ENCODE data around the gene COL26A1. TPM values are rescaled to one million over a fixed set of nuclear protein-coding genes. Genes with fewer than 3 reads are reported as not detected.

COL26A1 gene
- total RNA-seq, 2 experiments from 2014 or later, result not detected

DNA sequence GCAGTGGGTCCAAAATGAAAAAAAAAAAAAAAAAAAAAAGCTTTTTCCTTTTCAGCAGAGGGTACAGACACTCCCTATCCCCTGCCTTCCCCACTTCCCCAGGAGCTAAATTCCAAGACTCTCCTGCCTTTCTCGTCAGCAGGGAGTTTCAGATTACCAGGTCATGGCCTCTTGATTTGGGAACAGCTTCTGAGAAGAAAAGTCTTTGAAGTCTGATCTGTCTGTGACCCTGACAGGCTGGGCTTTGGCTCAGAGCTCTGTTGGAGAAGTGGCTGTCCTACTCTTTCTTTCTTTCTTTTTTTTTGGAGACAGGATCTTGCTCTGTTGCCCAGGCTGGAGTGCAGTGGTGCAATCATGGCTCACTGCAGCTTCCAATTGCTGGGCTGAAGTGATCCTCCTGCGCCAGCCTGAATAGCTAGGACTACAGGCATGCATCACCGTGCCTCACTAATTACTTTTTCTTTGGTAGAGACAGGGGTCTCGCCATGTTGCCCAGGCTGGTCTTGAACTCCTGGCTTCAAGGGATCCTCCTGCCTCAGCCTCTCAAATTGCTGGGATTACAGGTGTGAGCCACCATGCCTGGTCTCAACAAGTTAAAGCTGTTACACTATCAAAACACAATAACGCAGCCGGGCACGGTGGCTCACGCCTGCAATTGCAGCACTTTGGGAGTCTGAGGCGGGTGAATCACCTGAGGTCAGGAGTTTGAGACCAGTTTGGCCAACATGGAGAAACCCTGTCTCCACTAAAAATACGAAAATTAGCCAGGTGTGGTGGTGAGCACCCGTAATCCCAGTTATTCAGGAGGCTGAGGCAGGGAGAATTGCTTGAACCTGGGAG is 59.9 kb downstream of the COL26A1 start:
- Mint-ChIP-seq H3K4me3 (no peak overlapping the region), H3K27me3 (peaks cover 3% of the 10 kb centered on the region), H3K4me1 (ENCODE audit: low read depth) (no peaks in the 10 kb centered on the region), H3K36me3 (ENCODE audit: low read depth) (no peaks in the 10 kb centered on the region), H3K9me3 (no peaks in the 10 kb centered on the region), H3K27ac (no peak overlapping the region)
- ATAC-seq (no peak), DNase-seq (no peak)
- CTCF ChIA-PET, result interaction anchor here (1.1 to 1.6 kb wide), 2 partner anchors 9 to 11 kb away, joined by 3 to 8 read pairs; no protein-coding TSS in a partner anchor
- TF ChIP-seq, protein P1, sequence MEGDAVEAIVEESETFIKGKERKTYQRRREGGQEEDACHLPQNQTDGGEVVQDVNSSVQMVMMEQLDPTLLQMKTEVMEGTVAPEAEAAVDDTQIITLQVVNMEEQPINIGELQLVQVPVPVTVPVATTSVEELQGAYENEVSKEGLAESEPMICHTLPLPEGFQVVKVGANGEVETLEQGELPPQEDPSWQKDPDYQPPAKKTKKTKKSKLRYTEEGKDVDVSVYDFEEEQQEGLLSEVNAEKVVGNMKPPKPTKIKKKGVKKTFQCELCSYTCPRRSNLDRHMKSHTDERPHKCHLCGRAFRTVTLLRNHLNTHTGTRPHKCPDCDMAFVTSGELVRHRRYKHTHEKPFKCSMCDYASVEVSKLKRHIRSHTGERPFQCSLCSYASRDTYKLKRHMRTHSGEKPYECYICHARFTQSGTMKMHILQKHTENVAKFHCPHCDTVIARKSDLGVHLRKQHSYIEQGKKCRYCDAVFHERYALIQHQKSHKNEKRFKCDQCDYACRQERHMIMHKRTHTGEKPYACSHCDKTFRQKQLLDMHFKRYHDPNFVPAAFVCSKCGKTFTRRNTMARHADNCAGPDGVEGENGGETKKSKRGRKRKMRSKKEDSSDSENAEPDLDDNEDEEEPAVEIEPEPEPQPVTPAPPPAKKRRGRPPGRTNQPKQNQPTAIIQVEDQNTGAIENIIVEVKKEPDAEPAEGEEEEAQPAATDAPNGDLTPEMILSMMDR (IDR thresholded peaks at IDR 0.05), result no peak
- intact Hi-C loops (cut with micrococcal nuclease), result no loop called here
- POLR2A ChIA-PET, result no interaction called here

DNA sequence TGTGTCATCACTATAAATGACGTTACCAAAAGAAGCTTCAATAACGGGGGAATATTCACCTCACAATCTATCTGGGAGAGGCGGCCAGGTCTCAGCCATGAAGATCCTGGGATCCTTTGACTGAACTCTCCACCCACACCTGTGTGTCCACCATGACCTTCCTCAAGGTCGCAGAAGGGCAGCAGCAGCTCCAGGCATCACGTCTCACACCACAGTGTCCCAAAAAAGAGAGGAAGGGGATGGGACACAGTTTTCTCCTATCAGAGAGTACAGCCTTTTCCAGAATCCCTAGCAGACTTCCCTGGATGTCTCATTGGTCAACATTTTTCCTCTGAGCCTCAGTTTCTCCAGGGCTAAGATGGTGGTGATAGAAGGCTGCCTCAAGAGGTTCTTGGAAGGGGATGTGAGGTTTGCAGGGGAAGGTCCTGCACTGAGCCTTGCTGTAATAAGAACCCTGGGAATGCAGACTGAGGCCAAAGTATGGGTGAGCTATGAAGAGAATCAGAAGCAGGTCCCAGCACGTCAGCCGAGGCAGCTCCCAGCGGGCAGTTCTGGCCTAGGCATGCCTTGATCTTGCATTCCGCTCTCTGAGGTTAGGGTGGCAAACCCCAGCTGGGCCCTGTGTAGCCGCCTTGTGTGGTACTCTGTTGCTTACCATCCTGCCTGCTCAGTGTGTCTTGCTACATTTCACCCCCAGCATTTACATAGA is 63.8 kb downstream of the COL26A1 start:
- CTCF ChIA-PET, result interaction anchor here (2.0 kb wide), 1 partner anchor 15 kb away, joined by 7 read pairs; no protein-coding TSS in a partner anchor
- TF ChIP-seq, protein P1 (IDR thresholded peaks at IDR 0.05), result no peak
- ATAC-seq (no peak), DNase-seq (no peak)
- H3K27me3 Mint-ChIP-seq, result peaks cover 2% of the 10 kb centered on the region
- H3K27ac Mint-ChIP-seq, result no peak overlapping the region
- POLR2A ChIA-PET, result interaction anchor here (0.6 kb wide), 1 partner anchor 44 kb away, joined by 3 read pairs; no protein-coding TSS in a partner anchor
- intact Hi-C loops (cut with micrococcal nuclease), result no loop called here
- no peaks in the 10 kb centered on the region for H3K9me3 Mint-ChIP-seq
- no peaks in the 10 kb centered on the region for H3K36me3 Mint-ChIP-seq (ENCODE audit: low read depth)
- H3K4me1 Mint-ChIP-seq (ENCODE audit: low read depth), result peaks cover 7% of the 10 kb centered on the region
- no peak overlapping the region for H3K4me3 Mint-ChIP-seq

DNA sequence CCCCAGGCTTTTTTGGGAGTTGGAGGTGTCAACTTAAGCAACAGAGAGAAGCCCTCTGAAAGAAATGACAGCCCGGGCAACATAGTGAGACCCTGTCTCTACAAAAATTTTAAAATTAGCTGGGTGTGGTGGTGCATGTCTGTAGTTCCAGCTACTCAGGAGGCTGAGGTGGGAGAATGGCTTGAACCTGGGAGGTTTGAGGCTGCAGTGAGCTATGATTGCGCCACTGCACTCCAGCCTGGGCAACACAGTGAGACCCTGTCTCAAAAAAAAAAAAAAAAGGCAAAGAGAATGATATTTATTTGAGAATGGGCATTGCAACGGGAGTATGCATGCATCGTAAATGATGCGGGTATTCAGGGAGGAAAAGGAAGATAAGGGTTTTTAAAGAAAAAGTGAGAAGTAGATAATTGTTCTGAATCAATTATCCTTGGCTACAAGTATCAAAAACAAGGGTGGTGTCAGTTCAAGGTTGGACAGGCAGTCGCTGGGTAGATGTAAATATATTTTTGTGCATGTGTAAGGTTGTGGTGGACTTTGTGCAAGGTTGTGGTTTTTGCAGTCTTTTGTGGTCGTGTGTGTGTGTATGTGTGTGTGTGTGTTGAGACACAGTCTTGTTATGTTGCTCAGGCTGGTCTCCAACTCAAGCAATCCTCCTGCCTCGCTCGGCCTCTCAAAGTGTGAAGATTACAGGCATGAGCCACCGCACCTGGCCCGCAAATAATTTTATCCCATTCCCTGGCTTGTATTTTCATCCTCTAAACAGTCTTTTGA is 65.6 kb downstream of the COL26A1 start:
- Mint-ChIP-seq H3K36me3 (ENCODE audit: low read depth) (no peaks in the 10 kb centered on the region), H3K27ac (no peak overlapping the region), H3K27me3 (peaks cover 3% of the 10 kb centered on the region), H3K9me3 (no peaks in the 10 kb centered on the region), H3K4me3 (no peak overlapping the region), H3K4me1 (ENCODE audit: low read depth) (peaks cover 7% of the 10 kb centered on the region)
- DNase-seq (no peak), ATAC-seq (no peak)
- ChIA-PET CTCF (interaction anchor here (2.0 to 2.4 kb wide), 2 partner anchors 12 to 17 kb away, joined by 7 to 9 read pairs; no protein-coding TSS in a partner anchor), POLR2A (no interaction called here)
- intact Hi-C loops (cut with micrococcal nuclease), result no loop called here
- TF ChIP-seq, protein P1 (IDR thresholded peaks at IDR 0.05), result no peak

DNA sequence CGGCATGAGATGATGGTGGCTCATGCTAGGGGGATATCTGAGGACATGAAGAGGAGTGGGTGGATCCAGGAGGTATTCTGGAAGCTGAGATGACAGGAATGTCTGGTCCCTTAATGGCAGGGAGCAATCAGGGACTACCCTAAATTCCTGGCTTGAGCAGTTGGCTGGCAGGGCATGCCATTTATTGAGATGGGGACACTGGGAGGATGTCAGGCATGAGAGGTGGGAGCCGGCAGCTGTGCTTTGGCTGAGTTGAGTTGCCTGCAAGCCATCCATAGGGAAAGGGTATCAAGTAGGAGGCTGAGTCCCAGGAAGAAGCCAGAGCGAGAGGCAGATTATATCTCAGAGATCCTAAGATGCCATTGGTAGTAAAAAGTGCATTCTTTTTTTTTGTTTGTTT is 69.6 kb downstream of the COL26A1 start:
- Mint-ChIP-seq H3K27ac (no peak overlapping the region), H3K27me3 (peaks cover 14% of the 10 kb centered on the region), H3K36me3 (ENCODE audit: low read depth) (no peaks in the 10 kb centered on the region), H3K9me3 (no peaks in the 10 kb centered on the region), H3K4me3 (no peak overlapping the region), H3K4me1 (ENCODE audit: low read depth) (peaks cover 7% of the 10 kb centered on the region)
- intact Hi-C loops (cut with micrococcal nuclease), result no loop called here
- TF ChIP-seq, protein P1 (IDR thresholded peaks at IDR 0.05), result no peak
- CTCF ChIA-PET, result no interaction called here
- no peak for ATAC-seq
- POLR2A ChIA-PET, result no interaction called here
- no peak for DNase-seq

Data from activated CD8-positive, alpha-beta T cell treated with anti-CD3 and anti-CD28 coated beads for 36 hours (primary cell).